ENCODE results near the gene MRM2. TPM values are rescaled to one million over a fixed set of nuclear protein-coding genes. Genes with fewer than 3 reads are reported as not detected.

The MRM2 gene
- total RNA-seq, 1 experiment from 2014 or later, result 49.9 TPM

GRCh38 chr7:2257651-2258050 is 15.6 kb upstream of the MRM2 start:
- intact Hi-C loops (cut with micrococcal nuclease; ENCODE audit: unreplicated experiment), result no loop called here
- CTCF ChIA-PET, result no interaction called here

GRCh38 chr7:2257046-2257551 is 15.1 kb upstream of the MRM2 start:
- in situ Hi-C loops (cut with HindIII; ENCODE audit: low pct_unique_long_range_greater_than_20kb, low sequenced_read_pairs) (no loop called here), intact Hi-C loops (cut with micrococcal nuclease; ENCODE audit: unreplicated experiment) (no loop called here)
- Histone ChIP-seq H3K27ac (ENCODE audit: low read length) (no peak overlapping the region), H3K4me3 (ENCODE audit: low read depth in 2 of 2, low read length in 2 of 2) (no peak overlapping the region), H3K27me3 (ENCODE audit: control insufficient read depth, insufficient read depth, low read length) (no peaks in the 10 kb centered on the region), H3K9me3 (ENCODE audit: control insufficient read depth, insufficient read depth, low read depth, low read length) (no peaks in the 10 kb centered on the region), H3K4me1 (ENCODE audit: control insufficient read depth, insufficient read depth, low read length) (peaks cover 3% of the 10 kb centered on the region; the same call in 1 of the 2 replicates), H3K36me3 (ENCODE audit: control insufficient read depth, insufficient read depth, low read length) (no peaks in the 10 kb centered on the region; the same call in 1 of the 2 replicates)
- CTCF ChIA-PET, result no interaction called here
- no peak for DNase-seq (ENCODE audit: low read depth, low spot score)
- TF ChIP-seq TCF7L2 (IDR thresholded peaks at IDR 0.05; ENCODE audit: low read depth, low read length) (no peak), REST (IDR thresholded peaks at IDR 0.05; ENCODE audit: insufficient read depth in 1 of 2, low read depth in 2 of 2, low read length in 1 of 2) (no peak), POLR2AphosphoS5 (IDR thresholded peaks at IDR 0.05; ENCODE audit: low read depth, low read length) (no peak), SIN3A (IDR thresholded peaks at IDR 0.05; ENCODE audit: borderline replicate concordance, insufficient read depth, low read depth, low read length) (no peak)
- TF ChIP-seq, protein P1, sequence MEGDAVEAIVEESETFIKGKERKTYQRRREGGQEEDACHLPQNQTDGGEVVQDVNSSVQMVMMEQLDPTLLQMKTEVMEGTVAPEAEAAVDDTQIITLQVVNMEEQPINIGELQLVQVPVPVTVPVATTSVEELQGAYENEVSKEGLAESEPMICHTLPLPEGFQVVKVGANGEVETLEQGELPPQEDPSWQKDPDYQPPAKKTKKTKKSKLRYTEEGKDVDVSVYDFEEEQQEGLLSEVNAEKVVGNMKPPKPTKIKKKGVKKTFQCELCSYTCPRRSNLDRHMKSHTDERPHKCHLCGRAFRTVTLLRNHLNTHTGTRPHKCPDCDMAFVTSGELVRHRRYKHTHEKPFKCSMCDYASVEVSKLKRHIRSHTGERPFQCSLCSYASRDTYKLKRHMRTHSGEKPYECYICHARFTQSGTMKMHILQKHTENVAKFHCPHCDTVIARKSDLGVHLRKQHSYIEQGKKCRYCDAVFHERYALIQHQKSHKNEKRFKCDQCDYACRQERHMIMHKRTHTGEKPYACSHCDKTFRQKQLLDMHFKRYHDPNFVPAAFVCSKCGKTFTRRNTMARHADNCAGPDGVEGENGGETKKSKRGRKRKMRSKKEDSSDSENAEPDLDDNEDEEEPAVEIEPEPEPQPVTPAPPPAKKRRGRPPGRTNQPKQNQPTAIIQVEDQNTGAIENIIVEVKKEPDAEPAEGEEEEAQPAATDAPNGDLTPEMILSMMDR (IDR thresholded peaks at IDR 0.05), result no peak
- BruUV-seq (replicated peaks), result no TSS peak
- POLR2A ChIA-PET, result no interaction called here
- no peak for ATAC-seq

More at GRCh38 chr7:2257651-2258050, 15.6 kb upstream of the MRM2 start:
- in situ Hi-C loops (cut with HindIII; ENCODE audit: low pct_unique_long_range_greater_than_20kb, low sequenced_read_pairs), result no loop called here
- H3K27ac ChIP-seq (ENCODE audit: low read length), result no peak overlapping the region
- no peaks in the 10 kb centered on the region; the same call in 1 of the 2 replicates for H3K36me3 ChIP-seq (ENCODE audit: control insufficient read depth, insufficient read depth, low read length)
- ATAC-seq (no peak), DNase-seq (ENCODE audit: low read depth, low spot score) (no peak)
- BruUV-seq (replicated peaks), result no TSS peak
- no peak for TF ChIP-seq SIN3A (IDR thresholded peaks at IDR 0.05; ENCODE audit: borderline replicate concordance, insufficient read depth, low read depth, low read length)
- TF ChIP-seq REST (IDR thresholded peaks at IDR 0.05; ENCODE audit: insufficient read depth in 1 of 2, low read depth in 2 of 2, low read length in 1 of 2), result no peak
- TF ChIP-seq POLR2AphosphoS5 (IDR thresholded peaks at IDR 0.05; ENCODE audit: low read depth, low read length), result no peak
- TF ChIP-seq, protein P1 (IDR thresholded peaks at IDR 0.05), result no peak
- TF ChIP-seq TCF7L2 (IDR thresholded peaks at IDR 0.05; ENCODE audit: low read depth, low read length), result no peak
- POLR2A ChIA-PET, result interaction anchor here (0.6 kb wide), 1 partner anchor 47 kb away, joined by 7 read pairs; no protein-coding TSS in a partner anchor
- H3K4me3 ChIP-seq (ENCODE audit: low read depth in 2 of 2, low read length in 2 of 2), result no peak overlapping the region
- peaks cover 3% of the 10 kb centered on the region; the same call in 1 of the 2 replicates for H3K4me1 ChIP-seq (ENCODE audit: control insufficient read depth, insufficient read depth, low read length)
- H3K9me3 ChIP-seq (ENCODE audit: control insufficient read depth, insufficient read depth, low read depth, low read length), result no peaks in the 10 kb centered on the region
- no peaks in the 10 kb centered on the region for H3K27me3 ChIP-seq (ENCODE audit: control insufficient read depth, insufficient read depth, low read length)
